ENCODE data around the gene FRMD6.

- no peak for TF ChIP-seq CTCF (IDR thresholded peaks at IDR 0.05 in 2 of 3, conservative IDR thresholded peaks at IDR 0.05 in 1 of 3; ENCODE audit: borderline replicate concordance in 1 of 3, insufficient read depth in 1 of 3, low read depth in 2 of 3, low read length in 2 of 3)
- TF ChIP-seq ZBTB33 (IDR thresholded peaks at IDR 0.05; ENCODE audit: extremely low read depth, insufficient replicate concordance, low read length), result no peak
- TF ChIP-seq POLR2A (IDR thresholded peaks at IDR 0.05; ENCODE audit: borderline replicate concordance, extremely low read depth, insufficient read depth, insufficient read length), result no peak
- TF ChIP-seq ATF3 (IDR thresholded peaks at IDR 0.05), result no peak
- no peak for TF ChIP-seq REST (IDR thresholded peaks at IDR 0.05; ENCODE audit: low read depth)
- no peak for TF ChIP-seq CEBPB (IDR thresholded peaks at IDR 0.05; ENCODE audit: low read depth)
- TF ChIP-seq JUND (IDR thresholded peaks at IDR 0.05), result no peak
- TF ChIP-seq EGR1 (IDR thresholded peaks at IDR 0.05; ENCODE audit: low read depth), result no peak
- TF ChIP-seq EZH2 (IDR thresholded peaks at IDR 0.05), result no peak
- TF ChIP-seq EZH2phosphoT487 (IDR thresholded peaks at IDR 0.05; ENCODE audit: borderline replicate concordance), result no peak
- no peak for TF ChIP-seq POLR2AphosphoS5 (IDR thresholded peaks at IDR 0.05; ENCODE audit: low read depth, low read length)
Observed at GRCh38 chr14:51660741-51661140, 9.0 kb downstream of the FRMD6 start.

Measured in HCT116 (cell line).